Mucosa of gallbladder (tissue), 1 donor: ENCODE data around the gene UBD. TPM values are rescaled to one million over a fixed set of nuclear protein-coding genes. Genes with fewer than 3 reads are reported as not detected.
A peak's percentile ranks its signal among the peaks of the same experiment; 100 is the strongest.

ENCODE experiments used
- DNase-seq: peaks from one replicate; pipeline ENCODE4 v3.0.0-alpha.2; 2020; ENCODE audit warnings: low spot score
- total RNA-seq: library from RNA; stranded (reverse); gene quantifications from one replicate; pipeline ENCODE4 v1.2.1, GENCODE V29; 2021
- donor health status: DM: no; HTN: no; CAD: no.

Gene UBD
- total RNA-seq, result not detected

DNA sequence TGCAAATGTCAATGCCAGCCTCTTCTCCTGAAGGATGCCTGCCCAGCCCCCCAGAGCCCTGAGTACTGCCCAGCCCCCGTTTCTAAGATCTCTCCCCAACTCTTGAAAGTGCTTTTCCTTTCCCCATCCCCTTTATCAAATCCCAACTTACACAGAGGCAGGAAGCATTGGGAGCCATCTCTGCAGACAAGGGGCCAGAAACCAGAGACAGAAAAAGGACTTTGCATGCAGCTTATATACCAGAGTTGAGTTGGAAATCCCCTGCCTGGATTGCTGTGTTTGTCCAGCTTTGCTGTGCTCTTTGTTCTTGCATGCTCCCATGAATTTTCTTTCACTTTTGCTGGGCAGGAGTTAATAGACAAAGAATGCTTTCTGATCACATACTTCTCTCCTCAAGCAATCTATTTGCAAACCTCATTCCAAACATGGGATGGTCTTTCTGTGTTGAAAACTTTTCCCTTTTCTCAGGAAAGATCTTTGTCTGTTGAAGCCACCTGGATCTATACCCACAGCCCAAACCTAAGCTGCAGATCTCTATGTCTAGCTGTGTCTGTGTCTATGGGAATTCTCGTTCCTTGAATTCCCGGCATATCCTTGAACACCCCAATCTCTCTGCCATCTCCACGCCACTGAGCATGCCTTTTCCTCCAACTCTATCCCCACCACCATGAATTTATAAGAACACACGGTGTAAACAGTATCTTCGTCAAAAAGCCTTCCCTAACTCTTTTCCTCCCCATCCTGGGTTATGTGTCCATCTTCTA is at the start of gene UBD:
Gene UBD (minus strand): TSS at position 209 of the 764 bp plus-strand sequence. CDS start 31 bp downstream, at position 178.
- no peak for DNase-seq

DNA sequence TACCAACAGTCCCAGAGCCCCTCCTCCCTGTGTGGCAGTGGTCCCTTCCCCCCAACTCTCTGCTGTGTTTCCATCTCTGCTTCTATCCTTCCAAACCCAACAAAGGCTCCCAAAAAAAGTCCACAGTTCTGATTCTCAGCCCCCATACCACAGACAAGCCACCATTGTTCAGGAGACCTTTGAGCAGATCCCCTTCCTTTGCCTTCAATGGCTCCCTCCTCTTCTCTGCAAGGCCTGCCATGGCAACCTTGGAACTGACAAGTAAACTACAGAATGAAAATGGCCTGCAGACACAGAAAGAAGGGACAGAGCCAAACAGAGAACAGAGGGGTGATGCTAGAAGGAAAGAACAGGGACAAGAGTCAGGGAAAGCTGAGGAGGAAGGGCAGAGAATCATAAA is 48.6 kb upstream of the UBD start:
- no peak for DNase-seq

DNA sequence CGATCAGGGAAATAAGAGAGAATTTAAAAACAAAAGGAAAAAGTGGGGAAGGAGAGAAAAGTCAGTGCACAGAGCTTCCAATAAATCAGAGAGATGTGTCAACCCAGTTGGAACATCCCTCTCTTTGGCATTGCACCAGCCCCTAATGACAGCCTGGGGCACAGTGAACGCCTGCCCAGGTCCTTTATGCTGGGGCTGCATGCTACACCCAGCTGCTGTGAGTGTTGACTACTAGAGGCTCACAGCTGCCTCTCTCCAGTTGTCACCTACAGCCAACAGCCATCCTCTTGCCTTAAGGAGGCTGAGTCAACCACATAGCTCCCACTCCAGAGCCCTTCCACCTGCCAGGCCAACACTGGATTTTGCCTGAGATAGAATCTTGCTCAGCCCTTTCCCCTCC is 44.4 kb upstream of the UBD start:
- no peak for DNase-seq

DNA sequence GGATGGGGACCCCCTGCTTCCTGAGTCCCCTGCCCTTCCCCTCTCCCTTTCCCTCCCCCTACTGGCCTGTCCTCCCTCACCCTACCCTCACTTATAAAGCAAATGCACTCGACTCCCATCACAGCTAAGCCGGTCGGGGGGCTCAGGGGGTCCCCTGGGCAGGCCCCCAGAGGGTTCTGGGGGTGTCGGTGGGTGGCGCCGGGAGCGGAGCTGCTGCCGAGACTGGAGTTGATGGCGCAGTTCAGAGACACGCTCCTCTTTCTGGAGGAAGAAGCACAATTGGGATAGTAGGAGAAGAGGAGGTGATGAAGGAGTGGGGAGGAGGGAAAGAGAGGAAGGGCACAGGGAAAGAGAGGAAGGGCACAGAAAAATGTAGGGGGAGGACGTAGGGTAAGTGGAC is 43.9 kb upstream of the UBD start:
- DNase-seq, result no peak

DNA sequence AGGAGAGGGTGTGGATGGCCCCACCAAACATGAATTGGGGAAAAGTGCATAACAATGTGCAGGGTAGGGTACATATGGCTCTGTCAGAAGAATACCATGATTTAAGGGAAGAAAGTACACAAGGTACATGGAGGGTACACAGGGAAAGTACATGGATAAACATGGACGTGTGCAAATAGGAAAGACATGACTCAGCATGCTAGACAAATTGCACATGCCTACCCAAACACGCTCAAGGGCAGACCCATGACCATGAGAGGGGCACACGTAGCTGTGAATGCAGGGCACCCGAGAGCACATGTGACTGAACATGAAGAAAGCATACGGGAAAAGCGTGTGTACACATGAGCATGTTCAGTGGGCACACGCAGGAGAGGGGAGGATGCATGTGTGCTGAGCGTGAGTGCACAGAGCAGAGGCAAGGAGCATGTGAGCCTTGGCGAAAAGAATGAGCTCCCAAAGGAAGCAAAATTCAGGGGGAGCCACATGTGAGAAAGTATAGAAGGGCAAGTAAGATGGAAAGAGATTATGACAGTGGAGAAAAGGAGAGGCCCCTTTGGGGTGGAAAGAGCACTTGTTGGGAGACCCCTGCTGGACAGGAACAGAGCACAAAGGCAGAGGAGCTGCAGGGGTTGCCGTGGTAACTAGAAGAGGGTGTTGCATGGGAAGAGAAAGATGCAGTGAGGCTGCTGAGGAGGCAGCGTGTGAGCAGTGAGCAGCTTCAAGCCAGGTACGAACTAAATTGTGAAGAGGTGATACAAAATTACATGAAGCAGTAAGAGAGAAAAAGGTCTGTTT is 43.2 kb upstream of the UBD start:
- no peak for DNase-seq

DNA sequence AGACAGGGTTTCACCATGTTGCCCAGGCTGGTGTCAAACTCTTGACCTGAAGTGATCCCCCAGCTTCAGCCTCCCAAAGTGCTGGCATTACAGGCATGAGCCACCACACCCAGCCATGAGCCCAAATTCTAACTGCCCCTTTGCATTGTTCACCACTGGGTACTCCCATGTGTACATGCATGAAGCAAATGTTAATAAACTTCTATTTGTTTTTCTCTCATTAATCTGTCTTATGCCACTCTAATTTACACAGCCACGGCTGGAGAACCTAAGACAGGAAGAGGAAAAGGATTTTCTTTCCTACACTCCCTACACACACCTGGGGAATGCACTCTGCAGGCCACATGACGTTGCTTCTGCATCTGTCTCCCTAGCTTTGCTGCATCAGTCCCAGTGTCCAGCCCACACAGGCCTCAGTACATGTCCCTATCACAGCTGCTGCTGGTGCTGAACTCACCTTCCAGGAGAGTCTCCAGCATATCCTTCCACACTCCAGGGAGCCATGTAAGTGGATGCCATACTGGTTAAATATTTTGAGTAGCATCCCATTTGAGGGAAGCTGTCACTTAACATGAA is 38.7 kb upstream of the UBD start:
- DNase-seq, result no peak

DNA sequence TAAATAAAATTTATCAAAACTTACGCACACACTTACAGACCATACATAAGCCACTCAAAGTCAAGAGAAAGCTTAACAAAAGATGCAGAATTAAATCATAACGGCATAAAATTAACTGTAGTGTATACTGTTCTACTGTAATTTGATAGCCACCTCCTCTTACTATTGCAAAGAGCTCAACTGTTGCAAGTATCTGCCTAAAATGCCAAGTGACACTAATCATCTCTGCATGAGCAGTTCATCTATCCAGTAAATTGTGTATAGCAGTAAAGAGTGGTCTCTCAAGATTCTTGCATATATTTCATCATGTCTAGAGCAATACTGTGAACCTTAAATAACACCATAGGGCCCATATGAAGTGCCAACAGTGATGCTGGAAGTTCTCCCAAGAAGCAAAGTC is 37.7 kb upstream of the UBD start:
- no peak for DNase-seq

DNA sequence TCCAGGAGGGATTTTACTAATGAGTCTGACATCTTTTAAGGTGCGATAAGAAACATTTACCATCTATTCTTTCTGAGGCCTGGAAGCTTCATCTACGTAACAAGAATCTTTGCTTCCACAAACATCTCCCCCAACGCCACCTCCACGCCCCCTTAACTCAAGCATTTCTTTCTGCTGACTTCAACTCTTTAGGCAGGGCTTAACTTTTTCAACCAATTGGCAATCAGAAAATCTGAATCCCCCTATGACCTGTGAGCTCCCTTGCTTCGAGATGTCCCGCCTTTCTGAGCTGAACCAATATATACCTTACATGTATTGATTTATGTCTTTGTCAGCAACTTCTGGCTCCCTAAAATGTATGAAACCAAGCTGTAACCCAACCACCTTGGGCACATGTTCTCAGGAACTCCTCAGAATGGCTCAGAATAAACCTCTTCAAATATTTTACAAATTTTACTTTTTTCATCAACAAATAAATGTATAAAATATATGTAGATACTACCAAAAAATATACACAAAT is 36.9 kb upstream of the UBD start:
- DNase-seq, result no peak

DNA sequence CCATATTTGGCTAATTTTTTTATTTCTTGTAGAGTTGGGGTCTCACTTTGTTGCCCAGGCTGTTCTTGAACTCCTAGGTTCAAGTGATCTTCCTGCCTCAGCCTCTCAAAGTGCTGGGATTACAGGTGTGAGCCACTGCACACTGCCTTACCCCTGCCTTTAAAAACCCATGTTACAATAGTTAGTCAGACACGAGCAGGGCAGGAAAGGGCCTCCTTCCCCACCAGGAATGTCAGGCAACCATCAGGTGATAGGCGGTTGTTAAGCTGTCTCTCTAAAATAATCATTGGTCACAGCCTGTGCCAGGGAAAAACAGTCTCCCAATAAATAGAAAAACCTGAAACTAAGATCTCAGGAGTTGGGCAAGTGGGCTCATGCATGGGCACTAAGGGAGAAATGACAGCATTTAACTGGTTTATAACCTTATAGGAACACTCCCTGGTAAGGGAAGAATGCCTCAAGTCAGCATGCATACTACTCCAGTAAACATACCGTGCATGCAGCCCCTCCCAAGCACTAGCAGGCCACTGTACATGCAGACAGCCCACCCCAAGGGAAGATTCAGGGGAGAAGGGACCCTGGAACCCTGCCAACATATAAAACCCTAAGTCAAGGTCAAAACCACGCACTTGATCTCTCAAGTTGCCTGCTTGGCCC is 33.8 kb upstream of the UBD start:
- DNase-seq, result no peak

DNA sequence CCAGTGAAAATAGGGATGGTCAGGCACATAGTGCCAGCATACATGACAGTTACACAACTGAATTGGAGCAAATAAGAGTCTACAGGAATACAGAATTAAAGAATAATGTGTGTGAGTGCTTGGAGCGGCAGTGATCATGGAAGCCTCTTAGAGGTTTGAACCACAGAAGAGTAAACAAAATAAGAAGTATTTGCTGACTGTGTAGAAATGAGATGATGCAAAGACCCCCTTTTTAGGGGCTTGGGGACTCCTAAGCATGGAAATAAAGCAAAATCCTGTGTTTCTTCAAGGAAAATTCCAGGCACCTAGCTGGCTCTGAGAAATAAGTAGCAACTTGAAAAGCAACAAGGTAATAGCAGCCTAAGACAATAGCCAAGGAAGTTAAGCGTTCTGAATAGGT is 32.1 kb upstream of the UBD start:
- no peak for DNase-seq

DNA sequence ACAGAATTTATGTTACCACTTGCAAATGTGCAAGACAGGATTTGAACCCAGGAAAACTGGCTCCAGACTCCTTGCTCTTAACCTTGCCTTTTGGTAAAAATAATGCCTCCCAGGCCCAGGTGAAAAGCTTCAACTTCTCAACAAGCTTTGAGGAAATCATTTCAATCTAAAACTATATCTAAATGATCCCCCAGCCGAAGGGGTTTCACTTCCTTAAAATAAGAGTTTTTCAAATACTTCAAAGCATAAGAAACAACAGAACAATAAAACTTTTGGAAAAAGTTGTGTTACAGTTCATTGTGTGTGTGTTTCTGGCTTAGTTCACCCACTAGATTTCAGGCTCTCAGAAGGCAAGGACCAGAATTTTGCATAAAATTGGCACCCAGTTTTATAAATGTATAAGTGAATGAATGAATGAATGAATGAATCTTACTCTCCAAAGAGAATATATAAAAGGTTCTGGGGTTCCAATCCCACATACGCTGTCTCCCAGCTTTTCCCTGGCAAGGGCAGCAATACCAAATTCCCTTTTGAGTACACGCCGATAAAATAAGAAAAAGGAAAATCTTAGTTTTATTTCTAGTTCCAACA is 30.8 kb upstream of the UBD start:
- DNase-seq, result no peak

DNA sequence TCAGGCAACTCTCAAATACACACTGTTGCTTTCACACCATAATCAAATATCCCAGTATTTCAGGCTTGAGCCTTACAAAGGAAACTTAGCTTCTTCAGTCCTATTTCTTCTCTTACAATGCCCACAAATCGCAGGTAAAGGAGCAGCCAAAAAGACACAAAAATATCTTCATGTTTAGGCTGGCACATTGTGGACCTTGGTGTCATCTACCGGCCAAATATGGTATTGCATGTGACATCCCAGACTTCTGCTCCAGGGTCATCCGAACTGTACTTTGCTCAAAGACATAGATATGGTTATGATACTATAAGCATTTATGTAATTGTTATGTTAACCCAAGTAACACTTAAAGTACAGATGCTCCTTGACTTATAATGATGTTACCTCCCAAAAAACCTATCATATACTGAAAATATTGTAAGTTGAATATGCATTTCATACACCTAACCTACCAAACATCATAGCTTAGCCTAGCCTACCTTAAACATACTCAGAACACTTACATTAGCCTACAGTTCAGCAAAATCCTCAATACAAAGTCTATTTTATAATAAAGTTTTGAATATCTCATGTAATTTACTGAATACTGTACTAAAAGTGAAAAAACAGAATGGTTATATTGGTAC is 30.0 kb upstream of the UBD start:
- DNase-seq, result peak; percentile 60

DNA sequence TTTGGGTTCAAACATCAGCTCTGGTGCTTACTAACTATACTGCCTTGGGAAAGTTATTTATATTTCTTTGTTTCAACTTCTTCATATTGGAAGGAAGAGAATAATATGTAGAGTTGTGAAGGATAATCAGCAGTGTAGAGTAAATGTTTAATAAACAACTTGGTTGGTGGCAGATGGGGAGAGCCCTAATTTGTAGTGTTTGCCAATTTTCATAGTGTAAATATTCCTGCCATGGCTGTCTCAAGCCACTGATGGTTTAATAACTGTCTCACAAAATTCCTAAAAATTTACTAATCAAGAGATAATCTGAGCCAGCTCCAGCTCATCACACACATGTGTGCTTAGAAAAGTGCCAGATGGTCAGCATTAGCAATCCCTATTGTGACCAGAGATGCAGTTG is 25.3 kb upstream of the UBD start, which contains the start of gene OR2H2:
Gene OR2H2 (plus strand): TSS at position 301 of the 400 bp plus-strand sequence. CDS start 2,824 bp downstream, outside the sequence.
- no peak for DNase-seq

DNA sequence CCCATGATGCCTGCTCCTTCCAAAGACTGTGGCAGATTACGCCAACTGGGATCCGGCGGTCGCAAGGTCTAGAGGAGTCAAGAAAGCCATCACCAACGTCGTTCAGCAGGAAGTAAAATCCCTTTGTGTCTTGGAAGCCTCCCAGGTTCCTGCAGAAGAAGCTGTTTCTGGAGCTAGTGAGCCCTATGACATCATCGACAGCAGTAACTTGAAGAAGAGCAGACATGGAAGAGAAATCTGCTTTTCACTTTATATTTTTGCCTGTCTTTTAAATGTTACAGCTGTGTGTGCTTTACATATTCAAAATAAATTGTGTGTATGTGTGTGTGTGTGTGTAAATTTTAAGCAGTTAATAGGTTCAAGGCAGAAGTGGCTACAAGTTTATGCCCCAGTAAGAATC is 18.0 kb upstream of the UBD start:
- no peak for DNase-seq

DNA sequence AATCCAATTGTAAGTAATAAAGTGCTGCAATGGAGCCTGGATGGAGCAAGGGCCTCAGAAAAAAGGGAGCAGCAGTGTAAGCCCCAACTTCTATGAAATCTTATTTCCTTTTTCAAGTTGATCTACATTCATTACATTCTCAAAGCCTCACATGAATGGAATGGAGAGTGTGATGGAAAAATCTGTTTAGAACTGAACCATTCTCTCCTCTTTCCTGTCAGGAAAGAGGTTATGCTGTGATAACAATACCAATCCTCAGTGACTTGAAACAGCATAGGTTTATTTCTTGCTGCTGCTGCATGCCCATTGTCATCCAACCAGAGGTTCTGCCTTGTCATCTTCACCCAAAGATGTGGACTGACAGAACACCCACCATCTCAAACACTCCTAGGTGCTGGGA is 16.5 kb upstream of the UBD start:
- no peak for DNase-seq

DNA sequence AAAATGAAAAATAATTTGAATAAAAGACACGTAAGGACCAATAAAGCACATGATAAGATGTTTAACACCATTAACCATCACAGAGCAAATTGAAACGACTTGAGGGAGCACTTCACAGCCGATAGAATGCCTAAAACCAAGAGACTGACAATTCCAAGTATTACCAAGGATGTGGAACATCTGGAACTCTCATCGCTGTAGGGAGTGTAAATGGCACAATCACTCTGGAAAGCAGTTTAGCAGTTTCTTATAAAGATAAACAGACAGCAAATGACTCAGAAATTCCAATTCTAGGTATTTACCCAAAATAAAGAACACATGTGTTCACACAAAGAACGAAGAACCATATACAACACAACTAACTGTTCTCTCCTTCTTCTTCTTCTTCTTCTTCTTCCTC is 8.5 kb upstream of the UBD start:
- DNase-seq, result no peak

DNA sequence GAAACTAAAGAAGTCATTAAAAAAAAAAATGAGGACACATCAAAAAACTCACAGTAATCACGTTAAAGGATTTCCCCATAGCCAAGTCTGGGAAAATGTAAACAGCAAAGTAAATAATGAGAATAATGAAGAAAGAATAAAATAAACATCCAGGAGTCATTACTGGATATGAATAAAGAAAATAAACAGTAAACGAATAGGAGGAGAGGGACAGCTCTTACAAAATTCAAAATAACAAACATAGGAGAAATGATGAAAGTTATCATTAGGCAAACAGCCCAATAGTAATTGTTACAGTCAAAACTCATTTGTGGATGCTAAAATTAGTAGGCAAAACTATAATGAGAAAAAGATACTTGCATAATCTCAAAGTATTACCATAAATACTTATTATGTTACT is 8.0 kb upstream of the UBD start:
- DNase-seq, result no peak

DNA sequence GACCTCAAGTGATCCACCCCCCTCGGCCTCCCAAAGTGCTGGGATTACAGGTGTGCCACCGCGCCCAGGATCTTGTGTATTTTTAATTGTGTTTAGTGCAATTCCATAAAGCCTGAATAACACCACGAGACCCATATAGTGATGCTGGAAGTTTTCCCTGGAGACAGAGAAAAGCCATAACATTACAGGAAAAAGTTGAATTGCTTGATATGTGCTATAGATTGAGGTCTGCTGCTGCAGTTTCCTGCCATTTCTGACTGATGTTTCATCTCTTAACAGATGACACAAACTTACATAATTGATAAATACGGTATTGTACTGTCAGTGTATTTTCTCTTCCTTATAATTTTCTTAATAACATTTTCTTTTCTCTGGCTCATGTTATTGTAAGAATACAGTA is 7.3 kb upstream of the UBD start:
- DNase-seq, result no peak

DNA sequence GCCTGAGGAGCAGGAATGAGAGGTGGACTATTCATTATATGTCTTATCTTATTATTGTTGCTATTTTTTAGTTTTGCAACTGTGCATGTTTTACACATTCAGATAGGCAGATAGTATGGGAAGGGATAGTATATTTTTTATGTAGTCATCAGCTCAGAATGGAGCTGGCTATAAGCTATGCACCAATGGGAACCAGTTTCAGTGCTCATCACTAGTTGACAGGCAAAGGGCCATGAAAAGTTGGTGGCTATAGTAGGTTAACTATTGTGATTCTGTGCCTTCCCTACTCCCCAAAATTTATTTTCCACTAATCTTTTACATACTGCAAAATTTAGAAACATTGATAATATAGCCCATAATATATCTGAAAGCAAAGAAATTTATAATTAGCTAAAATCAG is 5.3 kb upstream of the UBD start:
- DNase-seq, result no peak

DNA sequence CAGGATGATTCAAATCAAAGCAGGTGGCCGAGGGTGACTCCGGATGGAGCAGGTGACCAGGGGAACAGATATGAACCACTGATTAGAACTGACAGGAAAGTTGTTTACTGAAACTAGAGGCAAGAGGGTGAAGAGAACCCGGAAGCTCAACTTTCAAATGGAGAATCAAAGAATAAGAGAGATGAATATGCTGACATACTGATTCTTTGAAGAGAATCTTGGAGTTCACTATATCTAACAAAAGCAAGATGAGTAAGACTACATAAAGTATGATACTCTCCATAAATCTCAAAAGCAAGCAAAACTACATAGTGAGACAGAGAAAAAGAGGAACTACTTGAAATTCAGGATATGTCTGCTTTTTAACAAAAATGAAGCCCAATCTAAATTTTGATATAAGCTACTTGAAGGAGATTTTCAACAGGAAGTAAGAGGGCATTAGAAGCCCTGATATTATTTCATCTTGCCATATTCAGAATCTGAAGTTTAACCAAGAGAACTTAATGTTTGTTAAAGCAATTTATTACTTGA is 4.0 kb upstream of the UBD start:
- DNase-seq, result no peak

DNA sequence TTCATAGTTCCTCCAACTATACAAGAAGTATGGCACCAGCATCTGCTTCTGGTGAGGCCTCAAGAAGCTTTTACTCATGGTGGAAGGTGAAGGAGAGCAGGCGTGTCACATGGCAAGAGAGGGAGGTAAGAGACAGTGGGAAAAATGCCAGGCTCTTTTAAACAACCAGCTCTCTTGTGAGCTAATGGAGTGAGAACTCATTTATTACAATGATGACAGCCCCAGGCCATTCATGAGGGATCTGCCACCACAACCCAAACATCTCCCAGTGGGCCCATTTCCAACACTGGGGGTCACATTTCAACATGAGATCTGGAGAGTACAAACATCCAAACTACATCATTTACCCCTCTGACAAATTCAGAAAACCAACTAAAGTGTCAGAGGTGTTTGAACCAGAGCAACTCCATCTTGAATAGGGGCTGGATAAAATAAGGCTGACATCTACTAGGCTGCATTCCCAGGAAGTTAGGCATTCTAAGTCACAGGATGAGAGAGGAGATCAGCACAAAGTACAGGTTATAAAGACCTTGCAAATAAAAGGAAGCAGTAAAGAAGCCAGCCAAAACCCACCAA is 2.2 kb upstream of the UBD start:
- DNase-seq, result no peak
